Measurements from ENCODE around the gene SV2B. TPM values are rescaled to one million over a fixed set of nuclear protein-coding genes. Genes with fewer than 3 reads are reported as not detected.

Gene SV2B
- total and polyA plus RNA-seq, 2 donors (not counting 3 experiments of a cell fraction or from before 2014, with no cell fraction given): not detected

- Histone ChIP-seq H2AFZ (ENCODE audit: low read depth, low read length) (no peak overlapping the region), H3K4me2 (ENCODE audit: insufficient read depth, low read length) (no peak overlapping the region), H3K4me3 (replicated peaks in 1 of 3; ENCODE audit: insufficient read depth in 1 of 3, low read depth in 1 of 3, low read length in 3 of 3) (no peak overlapping the region), H3K4me1 (ENCODE audit: control insufficient read depth, extremely low read depth, insufficient read depth, low read length) (no peaks in the 10 kb centered on the region), H3K9me1 (replicated peaks; ENCODE audit: control insufficient read depth, extremely low read depth, insufficient read depth, low read length) (no peaks in the 10 kb centered on the region), H3K27me3 (ENCODE audit: control insufficient read depth in 2 of 2, insufficient read depth in 2 of 2, low read length in 2 of 2) (no peaks in the 10 kb centered on the region), H4K20me1 (replicated peaks; ENCODE audit: control insufficient read depth, extremely low read depth, insufficient read depth, low read length) (no peaks in the 10 kb centered on the region), H3K9me3 (replicated peaks; ENCODE audit: control insufficient read depth, insufficient read depth, low read length) (no peaks in the 10 kb centered on the region), H3K79me2 (ENCODE audit: control insufficient read depth, insufficient read depth, low read length) (no peaks in the 10 kb centered on the region), H3K27ac (ENCODE audit: insufficient read depth, low read depth, low read length) (no peak overlapping the region), H3K36me3 (ENCODE audit: control insufficient read depth in 2 of 2, extremely low read depth in 1 of 2, insufficient read depth in 2 of 2, low read length in 2 of 2) (no peaks in the 10 kb centered on the region), H3K9ac (replicated peaks; ENCODE audit: extremely low read depth, insufficient read depth, low read length) (no peak overlapping the region)
- no TSS peak for BruUV-seq (replicated peaks)
- intact Hi-C loops (cut with micrococcal nuclease) (no loop called here), dilution Hi-C loops (cut with MboI; ENCODE audit: extremely low pct_ligation_motif_present, low sequenced_read_pairs) (no loop called here)
- DNase-seq (ENCODE audit: low read depth, low spot score) (no peak), FAIRE-seq (no peak)
- no peak for TF ChIP-seq JUN (IDR thresholded peaks at IDR 0.05; ENCODE audit: borderline replicate concordance, insufficient read depth, insufficient read length, low read depth)
- TF ChIP-seq POLR2AphosphoS5 (IDR thresholded peaks at IDR 0.05; ENCODE audit: insufficient read depth, low read depth, low read length): no peak
- TF ChIP-seq MYC (IDR thresholded peaks at IDR 0.05; ENCODE audit: low read depth, low read length): no peak
- no peak for TF ChIP-seq CTCF (IDR thresholded peaks at IDR 0.05; ENCODE audit: extremely low read depth in 1 of 2, insufficient read depth in 1 of 2, low read depth in 1 of 2, low read length in 2 of 2)
- no peak for TF ChIP-seq FOS (IDR thresholded peaks at IDR 0.05; ENCODE audit: borderline replicate concordance, insufficient read depth, low read length)
- no peak for TF ChIP-seq MAX (IDR thresholded peaks at IDR 0.05; ENCODE audit: insufficient read depth, insufficient read length)
- no peak for TF ChIP-seq POLR2A (IDR thresholded peaks at IDR 0.05; ENCODE audit: low read depth, low read length)
- no peak for TF ChIP-seq EZH2 (IDR thresholded peaks at IDR 0.05; ENCODE audit: borderline replicate concordance, low read depth, low read length, severe bottlenecking)
- no peak for TF ChIP-seq GATA2 (IDR thresholded peaks at IDR 0.05; ENCODE audit: insufficient read depth, insufficient read length, low read depth, low read length)
- ChIA-PET POLR2A (no interaction called here), CTCF (no interaction called here)
Measured at GRCh38 chr15:91319371-91320059, 219.5 kb downstream of the SV2B start.
